GM19193 (cell line): ENCODE measurements around the gene STARD8.

Source experiments
- POLR2A ChIP-seq: IDR thresholded peaks from 4 replicates; pipeline ENCODE4 v1.6.1; 2011; ENCODE audit not compliant: insufficient read depth, insufficient read length; ENCODE audit errors: extremely low read depth

STARD8 gene

GRCh38 chrX:68647156-68647957 lies at the start of gene STARD8:
STARD8 (plus strand) TSS chrX:68647666; CDS start chrX:68647883, 217 bp downstream.
- no peak for TF ChIP-seq POLR2A

GRCh38 chrX:68598841-68599240 lies 48.6 kb upstream of the STARD8 start:
- no peak for TF ChIP-seq POLR2A

GRCh38 chrX:68599256-68600152 lies 48.0 kb upstream of the STARD8 start:
- TF ChIP-seq POLR2A, result no peak

- no peak for TF ChIP-seq POLR2A
Observed at GRCh38 chrX:68627986-68628385, 19.5 kb upstream of the STARD8 start.

- no peak for TF ChIP-seq POLR2A
Observed at GRCh38 chrX:68631336-68631735, 16.1 kb upstream of the STARD8 start.

- TF ChIP-seq POLR2A, result no peak
Observed at GRCh38 chrX:68632491-68632890, 15.0 kb upstream of the STARD8 start.

- no peak for TF ChIP-seq POLR2A
Observed at GRCh38 chrX:68633981-68634380, 13.5 kb upstream of the STARD8 start.

GRCh38 chrX:68634649-68635227 lies 12.7 kb upstream of the STARD8 start:
- TF ChIP-seq POLR2A, result no peak

- TF ChIP-seq POLR2A, result no peak
Observed at GRCh38 chrX:68640661-68641060, 6.8 kb upstream of the STARD8 start.

GRCh38 chrX:68644861-68645260 lies 2.6 kb upstream of the STARD8 start:
- no peak for TF ChIP-seq POLR2A

- no peak for TF ChIP-seq POLR2A
Observed at GRCh38 chrX:68646421-68646820, 1.0 kb upstream of the STARD8 start.

GRCh38 chrX:68648960-68649359 lies 1.5 kb downstream of the STARD8 start:
- no peak for TF ChIP-seq POLR2A

GRCh38 chrX:68650491-68650890 lies 3.0 kb downstream of the STARD8 start:
- TF ChIP-seq POLR2A, result no peak

GRCh38 chrX:68651110-68651509 lies 3.6 kb downstream of the STARD8 start:
- no peak for TF ChIP-seq POLR2A
